Suppressor macrophage treated with lipopolysaccharide for 4 hours (primary cell): ENCODE results near the gene FOXP4.

Experiments
- DNase-seq: peaks from one replicate; pipeline ENCODE4 v3.0.0-alpha.2; 2020

Gene FOXP4

DNA sequence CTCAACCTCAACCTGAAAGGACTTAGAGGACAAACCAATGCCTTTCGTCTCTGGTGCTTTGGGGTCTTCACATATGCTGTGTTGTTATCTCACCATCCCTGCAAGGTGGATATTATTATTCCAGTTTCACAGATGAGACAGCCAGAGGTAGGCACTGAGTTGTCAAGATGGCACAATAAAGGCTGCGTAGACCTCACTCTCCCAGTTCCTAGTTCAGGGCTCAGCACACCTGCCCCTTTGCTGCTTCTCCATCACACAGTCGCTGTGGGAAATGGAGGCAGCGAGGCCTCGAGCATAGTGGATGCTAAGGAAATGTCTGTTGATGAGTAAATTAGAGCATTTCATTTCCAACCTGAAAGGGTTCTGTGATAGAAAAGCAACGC is 22.0 kb downstream of the FOXP4 start:
- no peak for DNase-seq

DNA sequence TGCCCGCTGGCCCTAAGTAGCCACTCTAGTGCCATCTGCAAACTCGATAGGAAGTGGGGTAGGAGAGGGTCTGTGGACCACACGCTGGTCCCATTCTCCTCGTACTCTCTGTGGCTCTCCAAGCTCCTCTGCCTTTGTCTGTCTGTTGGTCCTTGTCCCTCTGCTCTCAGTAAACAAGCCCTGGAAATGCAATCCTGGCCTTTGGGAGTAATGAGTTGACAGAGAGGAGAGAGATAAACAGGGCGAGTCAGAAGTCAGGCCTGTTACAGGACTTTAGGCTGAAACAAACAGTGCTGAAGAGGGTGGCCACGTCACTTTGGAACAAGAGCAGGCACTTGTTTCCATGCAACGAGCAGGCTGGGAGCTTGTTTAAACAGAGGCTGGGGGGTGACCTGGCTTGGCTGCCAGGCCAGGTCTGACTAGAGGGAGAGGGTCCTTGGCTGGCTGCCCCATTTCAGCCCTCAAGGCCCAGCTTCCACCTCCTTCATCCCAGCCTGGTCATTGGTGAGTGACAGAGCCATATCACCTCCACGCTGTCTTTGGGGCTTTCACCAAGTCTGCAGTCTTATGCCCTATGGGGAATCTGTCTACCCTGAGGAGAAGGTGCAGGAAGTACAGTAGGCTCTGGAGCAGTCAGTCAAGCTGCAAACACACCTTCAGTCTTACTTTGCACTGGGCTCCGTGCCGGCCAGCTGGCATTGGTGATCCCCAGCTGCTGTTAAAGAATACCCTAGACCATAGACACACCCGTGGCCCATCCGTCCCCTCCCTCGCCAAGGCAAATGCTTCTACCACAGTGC is 22.6 kb downstream of the FOXP4 start:
- DNase-seq: no peak

DNA sequence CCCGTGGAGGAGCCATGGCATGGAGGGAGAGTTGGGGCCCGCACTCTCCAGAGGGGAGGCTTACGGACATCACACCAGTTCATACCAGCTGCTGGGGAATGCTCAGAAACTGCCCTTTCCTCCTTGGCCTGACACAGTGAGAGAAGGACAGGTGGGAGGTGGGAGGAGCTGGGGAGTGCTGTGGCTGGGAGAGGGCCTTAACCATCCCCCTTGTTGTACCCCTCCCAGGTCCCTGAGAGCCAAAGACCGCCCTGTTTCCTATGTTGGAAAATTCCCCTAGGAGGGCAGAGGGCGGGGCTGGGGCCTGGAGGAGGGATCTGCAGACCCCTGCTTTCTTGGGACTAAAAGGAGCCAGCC is 24.1 kb downstream of the FOXP4 start:
- no peak for DNase-seq

DNA sequence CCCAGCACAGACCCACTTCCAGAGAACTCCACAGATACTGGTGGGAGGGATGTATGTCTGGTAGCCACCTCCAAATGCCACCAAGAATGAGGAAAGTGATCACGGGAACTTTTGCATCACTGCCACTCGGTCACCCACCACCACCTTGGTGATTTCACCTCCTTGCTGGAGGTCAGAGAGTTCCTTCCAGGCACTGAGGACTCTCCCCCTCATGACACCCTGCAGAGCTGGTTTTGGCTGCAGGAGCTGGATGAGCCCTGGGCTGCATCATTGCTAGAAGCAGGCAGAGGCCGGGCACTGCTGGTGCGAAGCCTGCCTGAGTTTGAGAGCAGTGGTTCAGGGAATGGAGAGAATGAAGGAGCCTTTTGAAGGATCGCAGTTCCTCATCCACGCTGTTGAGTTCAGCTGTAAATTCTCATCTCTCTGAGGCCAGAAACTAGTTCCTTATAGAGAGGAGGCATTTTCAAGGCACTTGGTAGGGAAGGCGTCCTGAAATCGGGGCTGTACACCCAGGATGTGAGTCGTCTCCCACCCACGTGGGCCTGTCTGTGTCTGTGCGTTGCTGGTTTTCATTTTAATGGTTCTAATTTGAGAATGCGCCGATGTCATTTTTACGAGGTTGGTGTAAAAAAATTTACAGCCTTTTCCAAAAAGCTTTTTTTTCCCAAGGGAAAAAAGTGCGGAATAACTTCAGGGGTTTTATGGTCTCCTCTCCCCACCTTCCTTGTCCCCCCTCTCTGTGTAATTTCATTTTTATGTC is 25.0 kb downstream of the FOXP4 start:
- DNase-seq: peak; percentile 74

DNA sequence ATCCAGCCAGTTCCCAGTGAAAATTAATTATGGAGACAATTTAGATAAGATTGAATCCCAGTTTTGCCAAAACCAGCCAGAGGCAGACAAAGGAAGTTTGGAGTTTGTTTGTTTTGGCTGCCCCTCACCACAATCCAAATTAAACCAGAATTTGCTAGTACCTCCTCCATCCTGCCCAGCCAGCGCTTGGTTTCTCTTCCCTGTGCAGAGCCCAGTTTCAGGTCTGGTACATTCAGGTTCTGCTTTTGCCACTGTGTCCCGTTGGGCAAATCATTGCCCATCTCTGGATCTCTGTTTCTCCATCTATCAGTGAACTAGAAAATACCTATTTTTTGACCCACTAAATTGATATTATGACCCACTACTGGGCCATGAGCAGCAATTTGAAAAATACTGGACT is 26.4 kb downstream of the FOXP4 start:
- DNase-seq: no peak

DNA sequence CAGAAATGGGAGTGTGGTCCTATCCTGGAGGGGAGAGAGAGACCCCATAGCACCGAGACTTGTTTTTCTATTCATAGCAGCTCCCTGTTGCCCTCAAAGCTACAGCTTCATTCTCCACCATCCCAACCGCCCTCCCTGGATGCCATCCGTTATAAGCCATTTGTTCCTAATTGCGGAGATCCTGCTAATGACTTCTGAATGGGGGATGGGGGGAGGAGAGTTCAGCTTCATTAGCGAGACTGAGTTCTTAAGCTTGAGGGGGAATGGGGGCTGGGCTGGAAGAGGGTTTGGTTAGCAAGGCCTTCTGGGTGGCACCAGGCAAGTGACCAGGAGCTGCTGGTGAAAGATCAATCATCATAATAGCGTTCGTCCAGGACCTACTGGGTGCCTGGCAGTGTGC is 27.1 kb downstream of the FOXP4 start:
- no peak for DNase-seq

DNA sequence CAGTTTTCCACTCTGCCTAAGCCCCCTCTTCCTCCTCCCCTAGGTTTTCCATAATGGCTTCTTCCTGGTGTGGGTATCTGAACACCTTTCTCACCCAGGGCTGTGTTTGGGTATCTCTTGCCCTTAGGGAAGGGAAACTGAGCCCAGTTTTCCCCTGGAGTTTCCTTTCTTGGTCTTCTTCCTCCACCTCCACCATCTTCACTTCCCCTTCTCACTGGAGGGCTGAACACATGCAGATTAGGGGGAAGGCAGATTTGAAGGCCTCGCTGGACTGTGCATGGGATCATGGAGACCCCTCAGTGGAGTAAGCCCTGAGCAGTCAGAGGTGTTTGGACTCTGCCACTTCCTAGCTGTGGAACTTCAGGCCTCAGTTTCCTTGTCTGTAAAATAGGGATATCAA is 27.8 kb downstream of the FOXP4 start:
- DNase-seq: peak; percentile 48

DNA sequence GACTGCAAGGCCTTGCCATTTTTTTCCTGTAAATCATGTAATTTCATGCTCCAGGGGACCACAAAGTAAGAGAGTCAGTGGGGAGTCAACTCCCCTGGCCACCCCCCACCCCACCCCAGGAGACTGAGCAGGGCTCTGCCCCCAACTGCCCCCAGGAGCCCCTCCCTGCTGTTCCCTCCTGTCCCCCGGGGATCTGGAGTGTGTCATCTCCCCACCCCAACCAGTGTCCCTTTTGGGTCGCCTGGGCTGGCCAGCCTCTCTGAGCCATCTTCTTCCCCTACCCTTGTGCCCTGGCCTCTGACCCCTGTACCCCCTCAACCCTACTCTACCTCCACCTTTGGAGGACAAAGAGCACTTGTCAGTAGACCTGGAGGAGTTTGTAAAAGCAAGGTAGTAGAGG is 29.4 kb downstream of the FOXP4 start:
- no peak for DNase-seq

DNA sequence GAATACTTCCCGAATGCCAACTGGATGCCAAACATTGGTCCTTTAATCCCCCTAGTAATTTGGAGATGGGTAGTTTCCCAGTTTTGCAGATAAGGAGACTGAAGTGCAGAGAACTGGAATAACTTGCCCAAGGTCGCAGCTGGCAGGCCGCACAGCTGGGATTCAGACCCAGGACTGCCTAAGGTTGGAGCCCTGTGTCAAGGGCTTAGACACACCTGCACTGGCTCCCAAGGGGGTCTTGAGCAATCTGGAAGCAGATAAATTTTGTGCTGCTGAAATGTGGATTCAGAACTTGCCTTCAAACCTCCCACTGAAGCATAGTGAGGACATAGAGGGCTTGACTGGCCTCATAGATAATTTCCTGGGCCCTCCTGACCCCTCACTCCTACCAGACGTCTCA is 30.5 kb downstream of the FOXP4 start:
- DNase-seq: no peak

DNA sequence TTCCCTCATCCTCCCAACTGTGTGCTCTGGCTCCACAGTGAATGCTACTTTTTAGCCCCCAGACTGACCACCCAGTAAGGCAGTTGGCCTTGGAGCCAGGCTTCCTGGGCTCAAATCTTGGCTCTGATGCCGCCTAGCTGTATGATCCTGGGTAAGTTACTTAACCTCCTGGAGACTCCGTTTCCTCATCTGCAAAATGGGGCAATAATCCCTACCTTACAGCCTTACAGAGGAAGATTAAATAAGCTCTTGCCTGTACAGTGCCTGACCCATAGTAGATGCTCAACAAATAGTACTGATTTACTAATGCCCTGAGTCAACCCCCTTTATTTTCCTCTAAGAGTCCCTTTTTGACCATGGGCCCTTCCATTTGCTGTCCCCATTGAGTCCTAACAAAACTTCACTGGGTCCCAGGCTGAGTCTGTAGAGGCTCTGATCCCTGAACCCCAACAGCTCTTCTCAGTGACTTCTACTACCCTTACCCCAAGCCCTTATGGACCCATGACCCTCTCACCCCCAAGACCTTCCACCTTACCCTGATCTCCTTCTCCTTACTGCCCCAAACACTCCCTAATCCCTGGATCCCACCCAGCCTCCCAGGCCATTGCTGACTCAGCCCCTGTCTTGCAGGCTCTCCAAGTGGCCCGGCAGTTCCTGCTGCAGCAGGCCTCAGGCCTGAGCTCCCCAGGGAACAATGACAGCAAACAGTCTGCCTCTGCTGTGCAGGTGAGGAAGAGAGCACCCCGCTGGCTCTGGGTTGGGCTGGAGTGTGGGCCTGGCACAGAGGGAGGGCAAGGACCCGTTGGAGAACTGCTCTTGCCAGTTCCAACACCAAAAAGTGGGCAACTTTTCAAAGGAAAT is 31.4 kb downstream of the FOXP4 start:
- no peak for DNase-seq

DNA sequence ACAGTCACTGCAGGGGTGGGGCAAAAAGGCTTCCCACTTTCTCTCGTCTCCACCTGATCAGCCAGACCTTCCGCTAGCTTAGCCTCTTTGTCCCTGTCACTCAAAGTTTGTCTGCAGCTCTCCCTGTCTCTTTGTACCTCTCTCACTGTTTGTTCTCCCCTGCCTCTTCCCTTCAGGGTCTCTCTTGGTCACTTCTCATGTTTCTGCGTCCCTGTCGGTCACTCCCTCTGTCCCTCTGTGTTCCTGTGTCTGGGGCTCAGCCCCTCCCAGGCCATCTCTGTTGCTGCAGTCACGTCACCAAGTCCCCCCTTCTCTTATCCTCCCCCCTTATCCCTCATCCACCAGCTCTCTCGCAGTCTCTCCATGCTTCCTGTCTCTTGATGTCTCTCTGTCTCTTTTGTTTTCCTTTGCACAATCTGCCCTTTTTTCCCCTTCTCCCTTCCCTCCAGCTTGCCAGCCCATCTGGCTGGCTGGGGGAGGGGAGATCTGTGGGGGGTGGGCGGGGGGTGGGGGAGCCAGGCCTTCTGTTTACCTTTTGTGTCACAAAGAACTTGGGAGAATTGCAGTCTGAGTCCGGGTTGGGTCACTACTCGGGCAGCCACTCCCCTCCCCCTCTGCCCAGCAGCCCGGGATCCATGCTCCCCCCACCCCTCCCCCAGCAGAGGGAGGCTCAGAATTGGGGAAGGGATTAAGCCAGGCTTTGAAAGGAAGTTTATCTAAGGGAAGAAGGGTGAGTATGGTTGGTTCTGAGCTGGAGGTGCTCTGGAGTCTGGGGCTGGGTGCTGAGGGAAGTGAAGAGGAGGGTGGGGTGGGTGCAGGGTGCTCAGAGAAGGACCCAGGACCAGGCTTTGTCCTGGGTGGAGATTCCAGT is 32.3 kb downstream of the FOXP4 start:
- no peak for DNase-seq

DNA sequence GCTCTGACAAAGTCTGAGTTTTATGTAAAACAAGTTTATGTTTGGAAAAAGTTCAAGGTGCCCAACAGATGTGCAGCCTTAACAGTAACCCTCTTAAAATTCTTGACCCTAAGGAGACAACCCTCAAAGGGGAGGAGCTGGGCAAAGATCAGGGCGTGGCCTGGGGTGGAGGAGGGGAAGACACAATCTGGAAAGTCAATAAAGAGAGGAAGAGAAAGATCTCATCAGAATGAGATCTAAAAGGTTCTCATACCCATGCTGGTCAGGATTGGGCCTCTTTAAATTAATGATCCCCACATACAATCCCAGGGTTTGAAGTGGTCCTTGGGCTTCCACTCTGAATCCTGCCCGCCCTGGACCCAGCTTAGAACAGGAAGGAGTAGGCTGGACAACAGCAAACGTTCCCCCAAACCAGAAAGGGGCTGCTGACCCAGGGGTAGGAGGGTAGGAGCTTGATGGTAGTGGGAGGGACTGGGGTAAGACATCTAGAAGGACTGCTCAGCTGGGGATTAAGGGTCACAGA is 33.0 kb downstream of the FOXP4 start:
- DNase-seq: no peak

DNA sequence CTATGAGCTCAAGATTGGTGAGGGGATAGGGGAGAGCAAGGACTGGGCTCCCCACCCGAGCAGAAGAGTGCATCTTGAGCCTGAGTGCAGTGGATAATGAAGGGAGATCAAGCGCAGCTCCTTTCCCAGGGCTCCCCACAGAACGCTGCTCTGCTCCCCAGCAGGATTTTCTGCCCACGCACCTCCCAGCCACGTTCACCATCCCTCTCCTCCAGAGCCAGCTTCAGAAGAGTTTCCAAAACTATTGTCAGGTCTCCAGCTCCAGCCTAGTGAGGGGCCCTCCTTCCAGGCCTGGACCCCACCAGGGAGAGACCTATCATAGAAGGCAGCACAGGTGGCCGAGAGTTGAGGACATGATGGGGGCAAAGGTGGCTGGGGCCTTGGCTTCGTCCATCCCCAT is 34.5 kb downstream of the FOXP4 start:
- DNase-seq: no peak

DNA sequence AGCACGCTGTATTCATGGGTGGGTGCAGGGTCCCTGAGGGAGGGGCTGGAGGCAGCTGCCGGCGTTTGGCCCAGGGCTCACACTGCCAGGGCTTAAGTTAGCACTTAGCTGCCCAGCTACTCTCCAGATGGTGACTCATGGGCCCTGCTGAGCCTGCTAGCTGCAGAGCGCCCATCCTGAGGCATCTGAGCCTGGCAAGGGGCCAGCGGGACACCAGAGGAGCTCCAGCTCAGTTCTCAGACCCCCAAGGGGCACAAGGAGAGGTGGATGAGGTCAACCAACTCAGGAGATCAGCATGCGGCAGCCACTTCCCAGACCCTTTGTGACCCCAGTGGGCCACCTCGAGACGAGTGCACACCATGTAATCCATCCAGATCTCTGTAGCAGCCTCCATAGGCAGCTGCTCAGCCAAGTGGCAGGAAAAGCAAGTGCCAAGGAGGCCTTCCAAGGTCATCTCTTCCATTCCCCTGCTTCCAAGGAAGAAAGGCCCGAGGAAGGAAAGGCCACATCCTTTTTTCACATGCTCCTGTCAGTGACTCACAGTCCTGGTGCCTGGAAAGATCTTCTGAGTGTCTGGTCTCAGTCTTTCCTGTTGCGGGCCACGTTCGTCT is 35.3 kb downstream of the FOXP4 start:
- peak; percentile 18 for DNase-seq

DNA sequence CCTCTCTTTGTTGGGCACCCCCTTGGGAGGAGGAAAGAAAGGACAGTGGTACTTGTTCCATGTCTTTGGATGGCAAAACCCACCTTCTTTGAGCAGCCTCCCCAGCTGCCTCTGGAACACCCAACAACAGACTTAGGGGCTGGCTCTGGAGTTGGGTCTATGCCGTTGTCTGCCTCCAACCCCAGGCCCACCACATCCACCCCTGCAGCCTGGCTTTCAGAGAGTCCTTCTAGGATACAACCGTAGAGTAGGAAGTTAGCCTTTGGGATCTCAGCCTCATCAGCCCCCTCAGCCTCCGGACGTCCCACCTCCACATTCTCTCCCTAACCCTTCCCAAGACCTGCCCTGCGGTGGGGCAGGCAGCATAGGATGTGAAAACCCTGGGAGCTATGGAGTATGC is 36.4 kb downstream of the FOXP4 start:
- no peak for DNase-seq

DNA sequence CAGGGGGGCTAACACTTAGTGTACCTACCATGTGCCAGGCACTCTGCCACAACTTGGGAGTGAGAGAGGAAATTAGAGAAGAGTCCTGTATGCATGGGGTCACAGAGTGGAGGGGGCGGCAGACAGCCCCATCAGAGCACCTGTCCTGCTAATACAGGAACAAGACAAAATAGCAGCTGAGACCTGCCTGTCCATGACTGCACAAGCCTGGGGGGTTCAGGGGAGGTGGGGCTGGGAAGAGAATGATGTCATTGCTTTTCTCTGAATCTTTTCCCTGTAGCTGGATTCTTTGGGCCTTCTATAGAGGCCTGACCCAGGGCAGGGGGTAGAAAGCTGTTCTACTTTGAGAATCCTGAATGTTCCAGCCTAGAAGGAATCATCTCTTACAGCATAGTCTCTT is 37.4 kb downstream of the FOXP4 start:
- no peak for DNase-seq

DNA sequence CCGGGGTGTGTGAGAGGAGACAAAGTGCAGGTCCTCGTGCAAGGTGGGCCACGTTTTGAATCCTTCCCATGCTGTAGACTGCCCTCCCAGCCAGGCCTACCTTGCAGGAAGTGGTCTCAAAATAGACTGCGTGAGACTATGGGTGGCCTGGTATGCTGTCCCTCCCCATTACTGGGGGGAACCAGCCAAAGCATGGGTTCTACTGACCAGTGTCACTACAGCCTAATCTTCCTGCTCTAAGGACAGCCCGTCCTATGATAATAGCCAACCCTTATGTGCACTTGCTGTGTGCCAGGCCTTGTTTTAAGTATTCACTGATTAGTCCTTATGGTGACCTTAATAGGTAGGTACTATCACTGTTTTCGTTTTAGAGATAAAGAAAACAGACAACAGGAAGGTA is 38.0 kb downstream of the FOXP4 start:
- DNase-seq: no peak

DNA sequence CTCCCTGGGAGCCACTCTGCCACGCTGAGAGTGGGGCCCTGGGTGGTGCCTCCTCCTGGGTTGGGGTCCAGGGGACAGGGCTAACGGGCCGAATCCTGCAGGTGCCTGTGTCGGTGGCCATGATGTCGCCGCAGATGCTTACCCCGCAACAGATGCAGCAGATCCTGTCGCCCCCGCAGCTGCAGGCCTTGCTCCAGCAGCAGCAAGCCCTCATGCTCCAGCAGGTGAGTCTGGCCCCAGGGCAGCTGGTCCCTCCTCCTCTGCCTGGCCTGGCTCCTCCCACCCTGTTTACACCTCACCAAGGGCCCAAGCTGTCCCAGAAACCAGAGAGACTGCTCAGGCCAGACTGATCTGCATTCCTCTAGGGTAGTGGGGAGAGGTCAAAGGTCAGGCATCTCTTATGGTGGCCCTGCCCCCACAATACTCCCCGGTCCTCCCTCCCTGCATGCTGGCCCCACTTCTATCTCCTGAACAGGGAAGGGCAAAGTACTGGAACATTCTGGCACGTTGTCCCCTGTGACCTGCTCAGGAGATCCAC is 38.6 kb downstream of the FOXP4 start:
- DNase-seq: no peak

DNA sequence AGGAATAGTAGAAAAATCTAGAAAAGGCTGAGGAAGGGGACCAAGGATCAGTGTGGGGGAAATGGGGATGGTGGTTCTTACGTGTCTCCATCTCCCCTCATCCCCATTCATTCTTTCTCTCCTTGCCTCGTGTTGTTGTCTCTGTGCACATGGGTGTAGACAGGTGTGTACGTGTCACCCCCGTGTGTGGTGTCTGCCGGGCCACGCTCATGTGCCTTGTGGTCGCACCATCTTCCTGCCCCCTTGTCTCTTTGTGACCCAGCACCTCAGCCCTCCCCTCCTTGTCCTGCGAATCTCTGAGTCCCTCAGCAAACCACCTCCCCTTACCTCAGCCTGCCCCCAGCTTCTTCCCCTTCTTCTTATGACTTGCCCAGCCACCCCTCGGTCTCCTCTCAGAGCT is 39.4 kb downstream of the FOXP4 start:
- no peak for DNase-seq

DNA sequence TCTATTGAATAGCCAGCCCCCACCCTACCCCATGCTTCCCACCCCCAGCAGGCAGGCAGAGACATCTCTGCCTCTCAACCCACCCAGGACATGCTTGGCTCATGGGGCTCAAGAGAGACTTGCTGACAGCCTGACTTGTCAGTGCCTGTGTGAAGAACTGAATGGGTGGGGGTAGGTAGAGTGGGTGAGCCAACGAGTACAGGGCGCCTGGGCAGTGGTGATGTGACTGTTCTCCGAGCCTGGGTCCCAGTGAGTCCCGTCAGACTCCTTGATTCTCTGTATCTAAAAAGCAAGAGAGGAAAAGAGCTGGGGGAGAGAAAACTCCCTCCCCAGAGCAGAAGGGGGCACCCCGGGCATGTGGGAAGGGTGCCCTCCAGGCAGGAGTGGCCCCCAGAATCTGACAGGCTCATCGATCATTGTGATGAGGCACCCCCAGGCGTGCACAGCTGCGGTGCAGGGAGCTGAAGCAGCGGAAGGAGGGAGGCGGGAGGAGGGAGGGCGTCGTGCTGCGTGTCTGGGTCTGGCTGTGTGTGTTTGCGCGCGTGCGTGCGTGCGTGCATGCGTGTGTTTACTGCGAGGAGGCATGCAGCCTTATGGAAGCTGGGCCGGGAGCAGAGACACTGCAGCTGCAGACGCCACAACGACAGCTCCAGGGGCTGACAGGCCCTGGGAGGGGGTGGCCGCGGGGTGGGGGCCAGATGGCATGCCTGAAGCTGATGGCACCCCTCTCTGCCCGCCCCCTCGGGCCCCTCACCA is 40.2 kb downstream of the FOXP4 start:
- DNase-seq: no peak
